SW480 (cell line): ENCODE measurements around the gene ZNF557.

Experiments used
- DNase-seq: peaks from one replicate; pipeline ENCODE4 v3.0.0-alpha.2; 2016; ENCODE audit warnings: low spot score

Gene ZNF557

DNA sequence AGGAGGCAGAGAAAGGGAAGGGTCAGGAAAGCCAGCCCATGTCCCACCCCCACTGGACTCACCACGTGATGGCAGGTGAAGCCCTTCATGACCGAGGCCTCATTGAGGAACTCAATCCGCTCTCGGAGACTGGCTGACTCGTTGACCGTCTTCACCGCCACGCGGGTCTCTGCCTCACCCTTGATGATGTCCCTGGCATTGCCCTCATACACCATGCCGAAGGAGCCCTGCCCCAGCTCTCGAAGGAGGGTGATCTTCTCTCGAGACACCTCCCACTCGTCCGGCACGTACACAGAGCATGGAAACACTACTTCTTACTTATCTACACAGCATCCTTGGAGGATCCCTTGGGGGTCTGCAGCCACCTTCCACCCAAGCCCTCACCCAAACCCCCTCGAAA lies 55.7 kb downstream of the ZNF557 start:
- no peak for DNase-seq

DNA sequence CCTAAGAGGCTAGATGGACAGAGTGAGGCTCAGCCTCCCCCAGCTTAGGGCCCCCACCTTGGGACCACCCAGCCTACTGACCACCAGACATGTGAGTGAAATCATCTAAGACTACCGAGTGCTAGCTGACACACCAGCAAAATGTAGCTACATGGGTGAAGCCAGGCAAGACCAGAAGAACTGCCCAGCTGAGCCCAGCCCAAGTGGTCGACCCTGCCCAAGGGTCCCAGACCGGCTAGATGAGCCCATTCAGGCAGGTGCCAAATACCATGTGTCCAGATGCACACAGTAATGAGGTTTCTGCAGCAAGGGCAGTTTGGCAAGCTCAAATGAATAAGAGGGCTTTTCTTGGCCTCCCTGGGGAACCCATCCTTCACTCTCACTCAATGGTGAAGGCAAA lies 56.6 kb downstream of the ZNF557 start:
- DNase-seq, result no peak

DNA sequence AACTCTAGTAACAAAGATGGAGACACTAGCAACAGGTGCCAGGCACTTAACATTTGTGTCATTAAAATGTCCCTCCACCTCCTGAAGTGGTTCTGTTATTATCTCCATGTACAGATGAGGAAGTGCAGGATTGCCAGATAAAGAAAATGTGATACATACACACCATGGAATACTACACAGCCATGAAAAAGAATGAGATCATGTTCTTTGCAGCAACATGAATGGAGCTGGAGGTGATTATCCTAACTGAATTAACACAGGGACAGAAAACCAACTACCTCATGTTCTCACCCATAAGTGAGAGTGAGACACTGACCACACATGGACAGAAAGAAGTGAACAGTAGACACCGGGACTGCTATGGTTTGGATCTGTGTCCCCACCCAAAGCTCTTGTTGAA lies 60.5 kb downstream of the ZNF557 start:
- no peak for DNase-seq

DNA sequence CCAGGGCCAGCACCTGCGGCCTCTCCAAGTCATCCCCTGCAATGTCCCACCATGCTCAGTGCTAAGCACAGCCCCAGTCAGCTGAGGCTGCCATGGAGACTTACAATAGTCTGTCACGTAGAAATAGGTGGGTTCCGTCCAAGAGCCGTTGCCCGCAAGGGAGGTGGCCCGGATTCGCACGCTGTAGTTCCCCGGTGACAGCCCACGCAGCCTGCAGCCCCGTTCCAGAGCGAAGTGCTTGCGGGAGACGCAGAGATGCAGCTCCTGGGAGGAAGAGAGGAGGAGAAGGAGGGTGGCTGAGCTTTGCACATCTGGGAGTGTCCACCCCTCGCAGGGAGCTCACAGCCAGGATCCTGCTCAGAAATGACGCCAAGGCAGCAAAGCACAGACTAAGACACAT lies 62.6 kb downstream of the ZNF557 start:
- DNase-seq, result no peak

DNA sequence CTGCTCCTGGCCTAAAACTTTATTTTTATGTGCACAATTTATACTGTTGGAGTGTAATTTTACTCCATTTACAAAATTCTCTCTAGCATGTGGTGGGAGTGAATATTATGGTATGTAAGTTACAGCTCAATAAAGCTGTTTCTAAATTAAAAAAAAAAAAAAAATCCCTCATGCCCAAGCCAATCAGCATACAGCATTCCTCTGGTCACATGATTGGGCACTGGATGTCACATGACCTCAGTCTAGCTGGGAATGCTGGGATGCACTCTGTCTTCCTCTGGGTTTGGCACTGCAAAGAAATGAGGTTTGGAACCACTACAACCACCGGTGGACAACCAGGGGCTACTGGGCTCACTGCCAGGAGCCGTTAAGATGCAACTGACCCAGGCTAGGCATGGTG lies 67.6 kb downstream of the ZNF557 start:
- no peak for DNase-seq
